Muscle of leg (tissue), 11 donors: ENCODE measurements around the gene ETS1. TPM values are rescaled to one million over a fixed set of nuclear protein-coding genes. Genes with fewer than 3 reads are reported as not detected.
"Not testable (repeated sequence)": the region's sequence is repeated elsewhere in the genome, so short reads cannot be mapped to it uniquely, and the experiment has no call there.

Experiments
- DNase-seq: peaks from one replicate; pipeline ENCODE4 v3.0.0; 2013
- H3K27ac ChIP-seq: one replicate; pipeline ENCODE4 v1.5.1; 2013; ENCODE audit warnings: mild to moderate bottlenecking, low read length, control low read depth
- H3K27me3 ChIP-seq: one replicate; pipeline ENCODE4 v1.6.1; 2013; ENCODE audit warnings: low read length; ENCODE audit not compliant: control insufficient read depth, insufficient read depth
- H3K36me3 ChIP-seq: one replicate; pipeline ENCODE4 v1.6.1; 2013; ENCODE audit warnings: low read length; ENCODE audit not compliant: control insufficient read depth, insufficient read depth
- H3K4me1 ChIP-seq: one replicate; pipeline ENCODE4 v1.6.1; 2013; ENCODE audit warnings: low read length; ENCODE audit not compliant: control insufficient read depth, insufficient read depth
- H3K4me3 ChIP-seq: one replicate; pipeline ENCODE4 v1.5.1; 2013; ENCODE audit warnings: low read length, control low read depth
- H3K9me3 ChIP-seq: replicated peaks from 2 replicates; pipeline ENCODE4 v1.6.1; 2013; ENCODE audit warnings: low read depth, low read length; ENCODE audit not compliant: control insufficient read depth
- WGBS: methylation state at CpG from one replicate; pipeline ENCODE4 v1.1.5; 2013; ENCODE audit warnings: missing lambda C conversion rate; ENCODE audit not compliant: insufficient coverage; 5-methylcytosine and 5-hydroxymethylcytosine counted together
- polyA plus RNA-seq, 8 donors: library from polyadenylated mRNA; unstranded; fragments of 120-200 nt; gene quantifications; one replicate each; pipeline versions ENCODE4 v1.2.1 to v1.2.3, GENCODE V29; 2013; ENCODE audit warnings: inconsistent platforms in 1 of 8, low replicate concordance in 1 of 8; ENCODE audit not compliant: insufficient read length in 8 of 8, insufficient read depth in 1 of 8
- total RNA-seq: library from RNA; stranded (reverse); fragments of 120-200 nt; gene quantifications from one replicate; pipeline ENCODE4 v1.2.4, GENCODE V29; 2013

Gene ETS1
- total and polyA plus RNA-seq, 9 donors, result 35.3 to 79.1 (median 59.4) TPM

DNA sequence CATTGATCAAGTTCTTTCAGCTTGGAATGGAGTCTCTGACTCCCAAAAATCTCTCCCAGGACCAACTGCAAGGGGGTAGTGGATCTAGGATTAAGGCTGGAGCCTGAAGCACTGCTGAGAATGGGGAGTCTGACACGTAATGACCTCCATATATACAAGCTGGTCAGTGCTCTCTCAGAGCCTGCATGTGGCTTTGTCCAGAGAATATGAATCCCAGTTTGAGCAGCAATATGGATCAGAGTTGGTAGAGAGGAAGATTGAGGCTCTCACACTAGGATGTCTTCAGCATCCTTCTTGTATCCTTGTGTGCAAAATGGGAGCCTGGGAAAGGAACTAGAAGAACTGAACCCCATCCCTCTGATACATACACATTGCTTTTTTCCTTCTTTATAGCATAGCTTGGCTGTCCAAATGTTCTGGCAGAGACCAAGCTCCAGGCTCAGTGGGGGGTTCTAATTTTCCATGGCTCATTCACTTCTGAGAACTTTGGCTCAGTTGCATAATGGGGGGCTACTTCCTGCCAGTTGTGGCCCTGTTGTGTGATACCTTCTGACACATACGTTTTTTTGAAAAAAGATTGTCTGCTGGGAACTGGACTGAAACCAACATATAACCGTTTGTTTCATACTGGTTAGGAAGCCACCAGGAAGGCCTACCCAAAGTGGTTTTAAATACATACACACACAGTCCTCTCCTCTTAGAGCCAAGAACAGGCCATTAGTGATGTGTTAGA, 138.2 kb downstream of the ETS1 start:
- Histone ChIP-seq H3K36me3 (no peaks in the 10 kb centered on the region), H3K27ac (no peak overlapping the region), H3K4me1 (peaks cover 16% of the 10 kb centered on the region), H3K4me3 (no peak overlapping the region), H3K9me3 (no peaks in the 10 kb centered on the region), H3K27me3 (no peaks in the 10 kb centered on the region)
- DNase-seq, result no peak
- no CpG with 5 or more reads among the region's 3 CpGs for WGBS

DNA sequence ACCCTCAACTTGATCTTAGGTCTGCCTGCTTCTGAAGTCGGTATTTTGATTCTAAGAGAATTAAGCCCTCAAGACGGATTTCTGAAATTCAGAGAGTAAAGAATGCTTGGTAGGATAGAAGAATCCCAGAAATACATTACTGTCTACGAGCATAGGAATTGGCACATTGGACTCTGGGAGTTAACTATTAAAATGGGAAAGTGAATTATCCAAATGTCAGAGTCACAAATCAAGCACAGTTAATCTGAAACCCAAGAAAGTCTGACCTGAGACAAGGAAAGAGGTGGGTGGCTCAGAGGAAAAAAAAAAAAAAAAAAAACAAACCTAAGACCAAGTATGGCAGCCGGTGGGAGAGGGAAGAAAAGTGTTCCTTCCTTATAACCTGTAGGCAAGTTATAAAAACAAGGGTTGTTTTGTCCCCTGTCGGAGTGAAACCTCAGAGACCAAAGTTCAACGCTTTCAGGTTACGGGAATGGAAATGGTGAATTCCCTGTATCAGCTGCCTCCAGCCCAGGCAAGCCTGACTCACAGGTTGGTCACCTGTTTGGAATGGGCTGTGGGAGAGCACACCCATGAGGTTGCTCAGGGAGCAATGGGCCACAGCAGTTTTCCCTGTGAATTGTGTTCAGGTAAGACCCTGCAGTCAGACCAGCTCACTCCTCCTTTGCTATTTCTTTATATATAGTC, 139.0 kb downstream of the ETS1 start:
- Histone ChIP-seq H3K36me3 (no peaks in the 10 kb centered on the region), H3K9me3 (no peaks in the 10 kb centered on the region), H3K4me1 (peaks cover 13% of the 10 kb centered on the region), H3K27me3 (no peaks in the 10 kb centered on the region), H3K27ac (no peak overlapping the region), H3K4me3 (no peak overlapping the region)
- DNase-seq, result no peak
- 93% methylated on average over 3 of the region's 7 CpGs for WGBS

DNA sequence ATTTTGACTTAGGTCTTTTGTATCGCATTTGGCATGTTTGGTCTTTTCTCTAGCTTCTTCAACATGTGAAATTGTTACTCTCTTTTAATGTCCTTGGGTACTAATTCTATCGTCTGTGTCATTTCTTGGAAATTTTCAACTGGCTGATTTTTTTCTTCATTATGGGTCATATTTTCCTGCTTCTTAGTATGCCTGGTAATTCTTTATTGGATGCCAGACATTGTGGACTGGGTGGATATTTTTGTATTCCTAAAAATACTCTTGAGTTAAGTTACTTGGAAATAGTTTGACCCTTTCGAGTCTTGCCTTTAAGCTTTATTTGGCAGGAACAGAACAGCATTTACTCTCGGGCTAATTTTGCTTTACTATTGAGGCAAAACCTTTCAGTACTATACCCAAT, 140.1 kb downstream of the ETS1 start:
- Histone ChIP-seq H3K27ac (no peak overlapping the region), H3K4me1 (peaks cover 8% of the 10 kb centered on the region), H3K4me3 (no peak overlapping the region), H3K27me3 (no peaks in the 10 kb centered on the region), H3K9me3 (no peaks in the 10 kb centered on the region), H3K36me3 (no peaks in the 10 kb centered on the region)
- no peak for DNase-seq
- WGBS, result no CpG with 5 or more reads among the region's 4 CpGs

DNA sequence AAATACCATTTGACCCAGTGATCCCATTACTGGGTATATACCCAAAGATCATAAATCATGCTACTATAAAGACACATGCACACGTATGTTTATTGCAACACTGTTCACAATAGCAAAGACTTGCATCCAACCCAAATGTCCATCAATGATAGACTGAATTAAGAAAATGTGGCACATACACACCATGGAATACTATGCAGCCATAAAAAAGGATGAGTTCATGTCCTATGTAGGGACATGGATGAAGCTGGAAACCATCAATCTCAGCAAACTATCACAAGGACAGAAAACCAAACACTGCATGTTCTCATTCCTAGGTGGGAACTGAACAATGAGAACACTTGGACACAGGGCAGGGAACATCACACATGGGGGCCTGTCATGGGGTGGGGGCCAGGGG, 141.4 kb downstream of the ETS1 start:
- not testable (repeated sequence) for H3K4me3 ChIP-seq, H3K4me1 ChIP-seq
- no CpG with 5 or more reads among the region's 1 CpG for WGBS

GRCh38 chr11:128437136-128437535, 150.2 kb downstream of the ETS1 start:
- Histone ChIP-seq H3K27me3 (no peaks in the 10 kb centered on the region), H3K4me1 (peaks cover 6% of the 10 kb centered on the region), H3K27ac (no peak overlapping the region), H3K4me3 (no peak overlapping the region), H3K36me3 (no peaks in the 10 kb centered on the region), H3K9me3 (no peaks in the 10 kb centered on the region)
- DNase-seq, result peak; percentile 84
- WGBS, result 34% methylated on average over 2 of the region's 2 CpGs

More for the DNA sequence above, 141.4 kb downstream of the ETS1 start:
- not testable (repeated sequence) for H3K27ac ChIP-seq, H3K27me3 ChIP-seq, DNase-seq, H3K36me3 ChIP-seq, H3K9me3 ChIP-seq

GRCh38 chr11:128434818-128435217, 152.5 kb downstream of the ETS1 start:
- 55% methylated on average over 2 of the region's 3 CpGs for WGBS
- H3K4me1 ChIP-seq, result peaks cover 15% of the 10 kb centered on the region

GRCh38 chr11:128434411-128434810, 152.9 kb downstream of the ETS1 start:
- Histone ChIP-seq H3K27ac (no peak overlapping the region), H3K4me3 (no peak overlapping the region), H3K36me3 (no peaks in the 10 kb centered on the region), H3K4me1 (peaks cover 15% of the 10 kb centered on the region), H3K27me3 (no peaks in the 10 kb centered on the region), H3K9me3 (no peaks in the 10 kb centered on the region)
- WGBS, result no CpG with 5 or more reads among the region's 4 CpGs
- DNase-seq, result no peak

More at GRCh38 chr11:128434818-128435217, 152.5 kb downstream of the ETS1 start:
- no peak overlapping the region for H3K4me3 ChIP-seq
- H3K9me3 ChIP-seq, result no peaks in the 10 kb centered on the region
- no peak overlapping the region for H3K27ac ChIP-seq
- DNase-seq, result no peak
- no peaks in the 10 kb centered on the region for H3K27me3 ChIP-seq
- no peaks in the 10 kb centered on the region for H3K36me3 ChIP-seq

- peaks cover 15% of the 10 kb centered on the region for H3K4me1 ChIP-seq
- no peak overlapping the region for H3K4me3 ChIP-seq
- H3K27me3 ChIP-seq, result no peaks in the 10 kb centered on the region
- no peak overlapping the region for H3K27ac ChIP-seq
- no peak for DNase-seq
- H3K36me3 ChIP-seq, result no peaks in the 10 kb centered on the region
- H3K9me3 ChIP-seq, result no peaks in the 10 kb centered on the region
Measured at GRCh38 chr11:128432926-128433325, 154.4 kb downstream of the ETS1 start.

DNA sequence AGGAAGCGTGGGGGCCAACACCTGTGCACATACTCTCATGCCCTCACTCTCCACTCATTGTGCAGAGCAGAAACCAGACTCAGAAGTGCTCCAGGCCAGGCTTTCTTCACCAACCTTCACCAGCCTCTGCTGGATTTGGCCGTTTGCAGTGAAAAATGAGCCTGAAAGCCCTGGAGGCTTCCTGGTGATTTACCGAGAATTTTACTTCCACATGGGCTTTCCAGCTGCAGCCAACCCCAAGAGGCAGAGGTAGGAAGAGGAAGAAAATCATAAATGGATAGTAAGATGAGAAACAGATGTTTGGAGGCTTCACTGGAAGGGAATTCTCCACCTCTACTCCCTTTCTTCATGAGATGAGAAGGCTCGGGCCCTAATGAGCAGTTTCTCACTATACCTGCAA, 155.4 kb downstream of the ETS1 start:
- Histone ChIP-seq H3K9me3 (no peaks in the 10 kb centered on the region), H3K4me1 (peaks cover 10% of the 10 kb centered on the region), H3K27ac (no peak overlapping the region), H3K36me3 (no peaks in the 10 kb centered on the region), H3K4me3 (no peak overlapping the region), H3K27me3 (no peaks in the 10 kb centered on the region)
- 20% methylated on average over 2 of the region's 4 CpGs for WGBS
- DNase-seq, result no peak

DNA sequence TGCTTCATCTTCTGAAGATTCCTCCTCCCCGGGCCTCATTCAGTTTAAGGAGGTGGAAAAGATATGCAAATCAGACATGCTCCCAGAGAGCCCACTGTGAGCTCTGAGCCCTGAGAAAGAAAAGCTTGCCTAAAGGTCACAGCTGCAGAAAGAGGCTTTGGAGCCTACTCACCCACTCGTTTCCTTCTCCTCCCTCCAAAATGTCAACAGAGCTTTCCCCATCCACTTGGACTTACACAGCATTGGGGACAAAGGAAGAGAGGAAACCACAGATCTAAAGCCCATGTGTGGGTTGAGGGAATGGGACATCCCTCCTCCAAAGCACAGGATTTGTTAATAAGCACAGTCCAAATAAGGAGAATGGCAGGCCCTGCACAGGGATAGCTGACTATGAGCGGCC, 158.4 kb downstream of the ETS1 start:
- Histone ChIP-seq H3K4me1 (peaks cover 25% of the 10 kb centered on the region), H3K36me3 (no peaks in the 10 kb centered on the region), H3K9me3 (no peaks in the 10 kb centered on the region), H3K27me3 (no peaks in the 10 kb centered on the region), H3K4me3 (no peak overlapping the region), H3K27ac (no peak overlapping the region)
- WGBS, result 60% methylated on average over 1 of the region's 3 CpGs
- no peak for DNase-seq
